H1 (cell line): ENCODE results near the gene COL25A1. TPM values are rescaled to one million over a fixed set of nuclear protein-coding genes. Genes with fewer than 3 reads are reported as not detected.

Experiments
- CTCF ChIA-PET: fragments of 300-600 bp; sonication (Branson Sonifier 250); formaldehyde crosslinking; loops from one replicate; lab custom pipeline; 2021; ENCODE audit not compliant: partially characterized antibody; lab: Charles Lee
- POLR2A ChIA-PET: fragments of 300-600 bp; sonication (Branson Sonifier 250); formaldehyde crosslinking; loops from one replicate; lab custom pipeline; 2021; ENCODE audit warnings: inconsistent platforms; ENCODE audit not compliant: partially characterized antibody; lab: Charles Lee
- DNase-seq, 2 experiments: peaks; one replicate each; pipeline versions ENCODE4 v3.0.0 to v3.0.0-alpha.2; 2010 to 2022; ENCODE audit warnings: low spot score in 2 of 2, low read depth in 1 of 2, mixed read lengths in 1 of 2
- FAIRE-seq: peaks from 2 replicates; lab custom pipeline; 2011; peaks lifted over from hg19 to GRCh38; lab: Jason Lieb, UNC
- H2AFZ ChIP-seq: 2 replicates; pipeline ENCODE4 v1.8.1; 2012; ENCODE audit warnings: low read length, inconsistent platforms
- H2AK5ac ChIP-seq: 2 replicates; pipeline ENCODE4 v1.6.1; 2013; ENCODE audit warnings: low read depth, low read length
- H2BK120ac ChIP-seq: replicated peaks from 2 replicates; pipeline ENCODE3; 2013; ENCODE audit warnings: low read depth, low read length, inconsistent platforms
- H2BK12ac ChIP-seq: 2 replicates; pipeline ENCODE4 v1.6.1; 2013; ENCODE audit warnings: low read depth, low read length
- H2BK15ac ChIP-seq: 2 replicates; pipeline ENCODE4 v1.6.1; 2013; ENCODE audit warnings: low read length
- H2BK20ac ChIP-seq: 2 replicates; pipeline ENCODE4 v1.6.1; 2013; ENCODE audit warnings: low read length
- H2BK5ac ChIP-seq: 2 replicates; pipeline ENCODE4 v1.6.1; 2013; ENCODE audit warnings: low read depth, low read length
- H3K14ac ChIP-seq: 2 replicates; pipeline ENCODE4 v1.6.1; 2013; ENCODE audit warnings: inconsistent platforms; ENCODE audit not compliant: insufficient read length
- H3K18ac ChIP-seq: 2 replicates; pipeline ENCODE4 v1.6.1; 2013; ENCODE audit warnings: low read length; ENCODE audit errors: extremely low read depth
- H3K23ac ChIP-seq: 2 replicates; pipeline ENCODE4 v1.6.1; 2013; ENCODE audit warnings: inconsistent platforms; ENCODE audit not compliant: insufficient read length
- H3K23me2 ChIP-seq: 2 replicates; pipeline ENCODE4 v1.6.1; 2013; ENCODE audit warnings: low read depth, low read length
- H3K27ac ChIP-seq: 2 replicates; pipeline ENCODE4 v1.6.1; 2011; ENCODE audit warnings: low read depth, low read length, inconsistent platforms
- H3K27me3 ChIP-seq, 4 experiments: replicated peaks in 1 of 4; 1 replicate in 1 of 4; 2 replicates in 3 of 4; pipeline versions ENCODE4 v1.6.1 to v1.8.1; 2011 to 2013; ENCODE audit warnings: low read length in 3 of 4, mild to moderate bottlenecking in 3 of 4, inconsistent platforms in 2 of 4, mixed read lengths in 2 of 4, moderate library complexity in 1 of 4; ENCODE audit not compliant: control insufficient read depth in 3 of 4, insufficient read depth in 3 of 4; ENCODE audit errors: extremely low read depth in 1 of 4
- H3K36me3 ChIP-seq, 4 experiments: 2 replicates each; pipeline versions ENCODE4 v1.6.1 to v1.8.1; 2011 to 2013; ENCODE audit warnings: mild to moderate bottlenecking in 4 of 4, low read length in 3 of 4, moderate library complexity in 2 of 4, control low read depth in 1 of 4, inconsistent platforms in 1 of 4; ENCODE audit not compliant: insufficient read depth in 4 of 4, control insufficient read depth in 2 of 4
- H3K4ac ChIP-seq: replicated peaks from 2 replicates; pipeline ENCODE3; 2013; ENCODE audit warnings: low read length, low read depth, mixed read lengths, inconsistent platforms; ENCODE audit not compliant: insufficient read length
- H3K4me1 ChIP-seq, 4 experiments: replicated peaks in 1 of 4; 1 replicate in 1 of 4; 2 replicates in 3 of 4; pipeline versions ENCODE4 v1.6.1 to v1.8.1; 2011 to 2013; ENCODE audit warnings: low read length in 3 of 4, inconsistent platforms in 2 of 4, mixed read lengths in 1 of 4; ENCODE audit not compliant: insufficient read depth in 4 of 4, control insufficient read depth in 3 of 4
- H3K4me2 ChIP-seq, 2 experiments: 2 replicates each; pipeline versions ENCODE4 v1.6.1 to v1.8.1; 2011 to 2013; ENCODE audit warnings: low read depth in 2 of 2, low read length in 2 of 2, control low read depth in 1 of 2, inconsistent platforms in 1 of 2, mild to moderate bottlenecking in 1 of 2; ENCODE audit not compliant: insufficient read depth in 1 of 2
- H3K4me3 ChIP-seq, 4 experiments: fragments of 200-600, 300-600 bp in 1 of 4; sonication (generic), shearing (Covaris generic), sonication (Bioruptor Twin) in 1 of 4; 2 replicates each; pipeline versions ENCODE4 v1.5.1 to v1.8.1; 2011 to 2016; ENCODE audit warnings: low read length in 4 of 4, low read depth in 3 of 4, control low read depth in 2 of 4, inconsistent platforms in 2 of 4, mild to moderate bottlenecking in 2 of 4, mixed read lengths in 1 of 4, moderate library complexity in 1 of 4; ENCODE audit not compliant: insufficient read depth in 2 of 4; ENCODE audit errors: extremely low read depth in 1 of 4
- H3K56ac ChIP-seq: replicated peaks from 2 replicates; pipeline ENCODE3; 2013; ENCODE audit warnings: low read depth, mild to moderate bottlenecking, mixed read lengths, low read length, inconsistent platforms; ENCODE audit not compliant: insufficient read length
- H3K79me1 ChIP-seq: 2 replicates; pipeline ENCODE4 v1.6.1; 2013; ENCODE audit warnings: low read depth, low read length, control low read depth
- H3K79me2 ChIP-seq, 2 experiments: 2 replicates each; pipeline versions ENCODE4 v1.6.1 to v1.8.1; 2012 to 2013; ENCODE audit warnings: low read length in 2 of 2, mild to moderate bottlenecking in 2 of 2, inconsistent platforms in 1 of 2; ENCODE audit not compliant: insufficient read depth in 2 of 2, control insufficient read depth in 1 of 2
- H3K9ac ChIP-seq, 4 experiments: replicated peaks in 1 of 4; 1 replicate in 1 of 4; 2 replicates in 3 of 4; pipeline versions ENCODE4 v1.6.1 to v1.8.1; 2011 to 2013; ENCODE audit warnings: low read depth in 3 of 4, low read length in 3 of 4, control low read depth in 2 of 4, mild to moderate bottlenecking in 2 of 4, moderate library complexity in 2 of 4, inconsistent platforms in 1 of 4; ENCODE audit errors: extremely low read depth in 1 of 4
- H3K9me3 ChIP-seq, 2 experiments: 2 replicates each; pipeline versions ENCODE4 v1.6.1 to v1.8.1; 2012 to 2013; ENCODE audit warnings: mild to moderate bottlenecking in 2 of 2, moderate library complexity in 2 of 2, control low read depth in 1 of 2, inconsistent platforms in 1 of 2, low read depth in 1 of 2, low read length in 1 of 2, mixed read lengths in 1 of 2; ENCODE audit not compliant: insufficient read depth in 2 of 2
- H4K20me1 ChIP-seq, 2 experiments: replicated peaks in 1 of 2; 2 replicates each; pipeline versions ENCODE3 to v1.8.1; 2011 to 2013; ENCODE audit warnings: inconsistent platforms in 2 of 2, low read length in 2 of 2, mild to moderate bottlenecking in 1 of 2; ENCODE audit not compliant: insufficient read depth in 2 of 2, control insufficient read depth in 1 of 2
- H4K5ac ChIP-seq: 2 replicates; pipeline ENCODE4 v1.6.1; 2013; ENCODE audit warnings: low read length, low read depth, mixed read lengths, inconsistent platforms; ENCODE audit not compliant: insufficient read length
- H4K8ac ChIP-seq: 2 replicates; pipeline ENCODE4 v1.8.0; 2013; ENCODE audit warnings: mild to moderate bottlenecking, moderate library complexity, low read length, inconsistent platforms; ENCODE audit not compliant: insufficient read depth; ENCODE audit errors: extremely low read depth
- H4K91ac ChIP-seq: replicated peaks from 2 replicates; pipeline ENCODE3; 2013; ENCODE audit warnings: low read length, mixed read lengths, inconsistent platforms; ENCODE audit not compliant: insufficient read length
- RFX5 ChIP-seq: IDR thresholded peaks from 2 replicates; pipeline ENCODE4 v1.6.1; 2011; ENCODE audit warnings: low read depth, low read length, improper control_type of control experiment, borderline replicate concordance
- WGBS, 2 experiments: shearing (Covaris generic) in 1 of 2; methylation state at CpG; one replicate each; pipeline versions ENCODE4 v1.1.6 to v1.1.7; 2013 to 2015; ENCODE audit warnings: low lambda C conversion rate in 2 of 2, mixed read lengths in 2 of 2, inconsistent platforms in 1 of 2, low coverage in 1 of 2, missing lambda C conversion rate in 1 of 2; ENCODE audit not compliant: insufficient replicate concordance in 2 of 2, insufficient coverage in 1 of 2, insufficient read length in 1 of 2; ENCODE audit errors: extremely low coverage in 1 of 2, missing lambda C conversion rate in 1 of 2; 5-methylcytosine and 5-hydroxymethylcytosine counted together
- polyA plus RNA-seq, 7 experiments: library from polyadenylated mRNA; depleted of rRNA in 3 of 7; stranded (reverse) in 5 of 7; unstranded in 2 of 7; fragments of >200 nt in 5 of 7; fragments of 200-250 nt in 2 of 7; gene quantifications; 1 replicate in 5 of 7; 2 replicates in 1 of 7; 4 replicates in 1 of 7; pipeline versions ENCODE4 v1.2.1 to v1.2.3, GENCODE V29; 2011 to 2013; ENCODE audit warnings: missing spikeins in 2 of 7, mixed read lengths in 2 of 7
- total RNA-seq: library from RNA; stranded (reverse); fragmentation: NEBNext Ultra II Directional; extraction: Animal tissue kit (Norgen Biotek cat#: 25700); gene quantifications from 2 replicates; pipeline ENCODE4 v1.2.1, GENCODE V29; 2021

The COL25A1 gene
- total and polyA plus RNA-seq, 2 of the 8 experiments (the other 6 are each of a cell fraction or from before 2014, with no cell fraction given), result 1.1 to 8.3 TPM

DNA sequence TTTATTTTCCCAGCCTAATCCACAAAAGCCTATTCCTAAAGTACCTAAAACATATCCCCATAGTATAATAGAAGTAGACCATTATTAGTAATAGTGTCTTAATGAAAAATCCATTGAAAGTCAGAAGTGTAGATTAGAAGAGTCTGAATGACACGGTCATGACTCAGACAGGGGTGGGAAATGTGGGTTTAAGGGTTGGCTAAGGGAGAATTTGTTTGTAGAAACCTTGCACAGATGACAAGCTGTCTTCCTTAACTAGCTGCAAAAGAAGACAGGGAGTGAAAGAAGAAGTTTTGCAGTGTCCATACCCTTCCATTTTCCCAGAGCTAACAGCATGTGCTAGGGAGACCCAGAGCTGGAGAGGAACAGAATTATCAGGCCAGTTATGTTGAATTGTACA lies 296.9 kb downstream of the COL25A1 start:
- Histone ChIP-seq H3K4me1 (peaks cover 2 to 10% (median 3%) of the 10 kb centered on the region in 4 experiments; a peak in 4 of 7 replicates), H2BK12ac (no peak overlapping the region), H2BK120ac (no peak overlapping the region), H2BK15ac (no peak overlapping the region), H4K5ac (no peak overlapping the region), H3K4ac (no peak overlapping the region), H3K4me2 (no peak overlapping the region), H2BK20ac (no peak overlapping the region), H2BK5ac (no peak overlapping the region), H2AFZ (no peak overlapping the region), H3K23me2 (no peaks in the 10 kb centered on the region; the same call in 1 of the 2 replicates), H3K14ac (no peak overlapping the region), H4K91ac (no peak overlapping the region), H3K4me3 (no peak overlapping the region), H3K9ac (no peak overlapping the region), H3K23ac (no peak overlapping the region), H3K9me3 (no peaks in the 10 kb centered on the region), H4K8ac (no peak overlapping the region), H2AK5ac (no peak overlapping the region), H4K20me1 (no peaks in the 10 kb centered on the region), H3K27ac (no peak overlapping the region), H3K79me2 (no peaks in the 10 kb centered on the region), H3K36me3 (no peaks in the 10 kb centered on the region), H3K79me1 (no peaks in the 10 kb centered on the region), H3K56ac (no peak overlapping the region), H3K18ac (no peak overlapping the region), H3K27me3 (no peaks in the 10 kb centered on the region)
- DNase-seq (no peak), FAIRE-seq (no peak)
- 87% methylated on average over 1 of the region's 1 CpG; no CpG with 5 or more reads in 1 of the 2 experiments for WGBS, 2 experiments
- ChIA-PET CTCF (interaction anchor here (0.6 kb wide), 1 partner anchor 258 kb away, joined by 3 read pairs; no protein-coding TSS in a partner anchor), POLR2A (no interaction called here)
- TF ChIP-seq RFX5, result no peak
